CD14-positive monocyte (primary cell): ENCODE results near the gene SNX30. TPM values are rescaled to one million over a fixed set of nuclear protein-coding genes. Genes with fewer than 3 reads are reported as not detected.

Experiments used
- DNase-seq, 3 donors: peaks; one replicate each; pipeline ENCODE4 v3.0.0-alpha.2; 2011 to 2022
- H2AFZ ChIP-seq: 2 replicates; pipeline ENCODE4 v1.6.0; 2012; ENCODE audit warnings: mild to moderate bottlenecking, low read depth, low read length, inconsistent platforms; ENCODE audit not compliant: insufficient read depth, poor library complexity, severe bottlenecking
- H3K27ac ChIP-seq, 2 donors: 1 replicate in 1 of 2; 2 replicates in 1 of 2; pipeline ENCODE4 v1.5.1; 2012 to 2013; ENCODE audit warnings: low read length in 2 of 2, control low read depth in 1 of 2, inconsistent platforms in 1 of 2, low read depth in 1 of 2, mild to moderate bottlenecking in 1 of 2
- H3K27me3 ChIP-seq, 2 donors: one replicate each; pipeline versions ENCODE4 v1.6.0 to v1.6.1; 2011 to 2013; ENCODE audit warnings: low read length in 2 of 2; ENCODE audit not compliant: control insufficient read depth in 2 of 2, insufficient read depth in 2 of 2
- H3K36me3 ChIP-seq, 2 donors: replicated peaks in 1 of 2; 1 replicate in 1 of 2; 2 replicates in 1 of 2; pipeline versions ENCODE4 v1.5.1 to v1.6.1; 2012 to 2013; ENCODE audit warnings: low read length in 2 of 2, control low read depth in 1 of 2, inconsistent platforms in 1 of 2, mild to moderate bottlenecking in 1 of 2; ENCODE audit not compliant: insufficient read depth in 2 of 2, control insufficient read depth in 1 of 2
- H3K4me1 ChIP-seq, 2 donors: 1 replicate in 1 of 2; 2 replicates in 1 of 2; pipeline versions ENCODE4 v1.5.1 to v1.6.1; 2012 to 2013; ENCODE audit warnings: low read length in 2 of 2, control low read depth in 1 of 2, inconsistent platforms in 1 of 2, mild to moderate bottlenecking in 1 of 2, moderate library complexity in 1 of 2; ENCODE audit not compliant: insufficient read depth in 2 of 2, control insufficient read depth in 1 of 2
- H3K4me2 ChIP-seq: replicated peaks from 2 replicates; pipeline ENCODE3; 2012; ENCODE audit warnings: low read length, moderate library complexity, mild to moderate bottlenecking; ENCODE audit not compliant: poor library complexity, severe bottlenecking; ENCODE audit errors: extremely low read depth
- H3K4me3 ChIP-seq, 3 experiments: fragments of 200-600 bp in 1 of 3; sonication (generic) in 1 of 3; replicated peaks in 1 of 3; 1 replicate in 2 of 3; 2 replicates in 1 of 3; pipeline ENCODE4 v1.5.1; 2011 to 2013; ENCODE audit warnings: low read length in 3 of 3, mild to moderate bottlenecking in 3 of 3, control low read depth in 2 of 3, low read depth in 2 of 3, inconsistent platforms in 1 of 3, moderate library complexity in 1 of 3
- H3K79me2 ChIP-seq: 2 replicates; pipeline ENCODE4 v1.6.0; 2012; ENCODE audit warnings: mild to moderate bottlenecking, control low read depth, inconsistent platforms, low read length, moderate library complexity; ENCODE audit not compliant: insufficient read depth
- H3K9ac ChIP-seq: 2 replicates; pipeline ENCODE4 v1.6.0; 2017; ENCODE audit warnings: low read length, mild to moderate bottlenecking; ENCODE audit not compliant: insufficient read depth, poor library complexity, severe bottlenecking
- H3K9me3 ChIP-seq, 2 donors: replicated peaks in 1 of 2; 1 replicate in 1 of 2; 2 replicates in 1 of 2; pipeline versions ENCODE4 v1.5.1 to v1.6.1; 2012 to 2013; ENCODE audit warnings: low read length in 2 of 2, control low read depth in 1 of 2; ENCODE audit not compliant: control insufficient read depth in 1 of 2, insufficient read depth in 1 of 2
- H4K20me1 ChIP-seq: 2 replicates; pipeline ENCODE4 v1.6.0; 2012; ENCODE audit warnings: mild to moderate bottlenecking, low read length, control low read depth, moderate library complexity; ENCODE audit not compliant: insufficient read depth
- H3K27ac Mint-ChIP-seq, 7 donors: one replicate each; pipeline ENCODE4 v1.8.0; 2020; ENCODE audit warnings: mild to moderate bottlenecking in 7 of 7, mixed read lengths in 7 of 7, moderate library complexity in 6 of 7, inconsistent platforms in 2 of 7
- H3K27me3 Mint-ChIP-seq, 3 donors: one replicate each; pipeline ENCODE4 v1.8.0; 2021 to 2022; ENCODE audit warnings: low read depth in 3 of 3, mild to moderate bottlenecking in 3 of 3, mixed read lengths in 3 of 3, moderate library complexity in 3 of 3, inconsistent platforms in 1 of 3
- H3K36me3 Mint-ChIP-seq, 2 donors: one replicate each; pipeline ENCODE4 v1.8.0; 2020; ENCODE audit warnings: mixed read lengths in 2 of 2, inconsistent platforms in 1 of 2, mild to moderate bottlenecking in 1 of 2
- H3K4me1 Mint-ChIP-seq: one replicate; pipeline ENCODE4 v1.8.0; 2020; ENCODE audit warnings: mild to moderate bottlenecking, mixed read lengths
- H3K4me3 Mint-ChIP-seq, 2 donors: one replicate each; pipeline ENCODE4 v1.8.0; 2020; ENCODE audit warnings: mild to moderate bottlenecking in 2 of 2, mixed read lengths in 2 of 2, moderate library complexity in 1 of 2
- H3K9me3 Mint-ChIP-seq, 7 donors: one replicate each; pipeline ENCODE4 v1.8.0; 2020 to 2022; ENCODE audit warnings: mixed read lengths in 7 of 7, mild to moderate bottlenecking in 6 of 7, moderate library complexity in 6 of 7, inconsistent platforms in 2 of 7
- WGBS: methylation state at CpG from one replicate; pipeline ENCODE4 v1.1.5; 2013; ENCODE audit warnings: missing lambda C conversion rate; ENCODE audit not compliant: insufficient coverage; 5-methylcytosine and 5-hydroxymethylcytosine counted together
- intact Hi-C, 2 donors: fragments of 100-400 bp; cut with micrococcal nuclease; formaldehyde crosslinking; loops; one replicate each; pipeline versions ENCODE4 v1.15.0 to v1.15.1; 2023
- polyA plus RNA-seq, 3 donors: library from polyadenylated mRNA; depleted of rRNA in 1 of 3; unstranded in 2 of 3; stranded (reverse) in 1 of 3; fragments of 300-500 nt in 2 of 3; fragments of >200 nt in 1 of 3; fragmentation: Illumina TruSeq in 2 of 3; gene quantifications; 1 replicate in 2 of 3; 2 replicates in 1 of 3; pipeline ENCODE4 v1.2.3, GENCODE V29; 2012 to 2021
- TF ChIP-seq, protein P1 (sequence below): fragments of 200-600 bp; IDR thresholded peaks from one replicate; pipeline ENCODE4 v1.8.0; 2022; ENCODE audit warnings: antibody characterized with exemption, mild to moderate bottlenecking

The SNX30 gene
- polyA plus RNA-seq, 3 donors = 10.3 to 31.3 (median 10.4) TPM

DNA sequence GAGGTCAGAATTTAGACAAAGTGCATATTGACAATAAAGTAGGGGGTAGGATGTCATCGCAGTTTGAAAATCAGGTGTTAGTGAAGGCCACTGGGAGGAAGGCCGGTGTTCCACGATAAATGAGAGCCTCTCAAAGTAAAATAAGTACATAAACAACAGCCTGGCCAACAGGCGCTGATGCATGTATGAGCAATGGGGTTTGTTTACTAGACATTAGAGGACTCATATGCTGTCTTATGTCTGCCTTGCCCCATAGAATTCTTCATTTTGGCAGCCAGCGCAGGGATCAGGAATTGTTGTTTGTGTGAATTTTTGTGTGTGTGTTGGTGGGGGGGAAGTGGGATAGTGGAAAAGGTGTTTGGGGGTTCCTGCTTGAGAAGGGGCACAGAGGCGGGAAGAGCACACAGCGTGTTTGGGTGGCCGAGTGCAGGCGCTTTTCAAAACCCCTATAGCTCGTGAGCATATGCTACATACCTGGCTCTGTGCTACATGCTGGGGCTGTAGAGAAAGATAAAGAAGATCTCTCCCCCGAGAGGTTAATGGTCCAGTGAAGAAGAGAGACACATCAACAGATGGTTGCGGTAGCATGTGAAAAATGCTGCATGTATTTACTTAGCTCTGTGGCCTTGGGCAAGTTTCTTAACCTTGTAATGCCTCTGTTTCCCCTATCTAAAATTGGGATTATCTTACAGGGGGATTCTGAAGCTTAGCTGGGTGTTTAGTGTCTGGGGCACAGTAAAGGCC, 11.5 kb downstream of the SNX30 start:
- Histone ChIP-seq H3K27ac (no peak overlapping the region), H3K79me2 (peaks cover 96% of the 10 kb centered on the region), H3K4me1 (peaks cover 12 to 16% of the 10 kb centered on the region in 2 donors), H3K27me3 (no peaks in the 10 kb centered on the region), H2AFZ (no peak overlapping the region), H3K4me3 (no peak overlapping the region), H3K4me2 (no peak overlapping the region), H3K9me3 (no peaks in the 10 kb centered on the region), H3K9ac (no peak overlapping the region), H3K36me3 (peaks cover 0 to 12% of the 10 kb centered on the region in 2 donors), H4K20me1 (peaks cover 99% of the 10 kb centered on the region)
- Mint-ChIP-seq H3K4me1 (peaks cover 46% of the 10 kb centered on the region), H3K27me3 (peaks cover 0 to 2% (median 2%) of the 10 kb centered on the region in 3 donors), H3K4me3 (no peak overlapping the region), H3K9me3 (peaks cover 0 to 8% (median 6%) of the 10 kb centered on the region in 7 donors), H3K36me3 (peaks cover 21 to 30% of the 10 kb centered on the region in 2 donors), H3K27ac (peak overlapping the region in 2 of 7 donors; percentile 27 to 32)
- TF ChIP-seq, protein P1, sequence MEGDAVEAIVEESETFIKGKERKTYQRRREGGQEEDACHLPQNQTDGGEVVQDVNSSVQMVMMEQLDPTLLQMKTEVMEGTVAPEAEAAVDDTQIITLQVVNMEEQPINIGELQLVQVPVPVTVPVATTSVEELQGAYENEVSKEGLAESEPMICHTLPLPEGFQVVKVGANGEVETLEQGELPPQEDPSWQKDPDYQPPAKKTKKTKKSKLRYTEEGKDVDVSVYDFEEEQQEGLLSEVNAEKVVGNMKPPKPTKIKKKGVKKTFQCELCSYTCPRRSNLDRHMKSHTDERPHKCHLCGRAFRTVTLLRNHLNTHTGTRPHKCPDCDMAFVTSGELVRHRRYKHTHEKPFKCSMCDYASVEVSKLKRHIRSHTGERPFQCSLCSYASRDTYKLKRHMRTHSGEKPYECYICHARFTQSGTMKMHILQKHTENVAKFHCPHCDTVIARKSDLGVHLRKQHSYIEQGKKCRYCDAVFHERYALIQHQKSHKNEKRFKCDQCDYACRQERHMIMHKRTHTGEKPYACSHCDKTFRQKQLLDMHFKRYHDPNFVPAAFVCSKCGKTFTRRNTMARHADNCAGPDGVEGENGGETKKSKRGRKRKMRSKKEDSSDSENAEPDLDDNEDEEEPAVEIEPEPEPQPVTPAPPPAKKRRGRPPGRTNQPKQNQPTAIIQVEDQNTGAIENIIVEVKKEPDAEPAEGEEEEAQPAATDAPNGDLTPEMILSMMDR = no peak
- DNase-seq = no peak
- intact Hi-C loops = no loop called here
- WGBS = 100% methylated on average over 7 of the region's 12 CpGs

DNA sequence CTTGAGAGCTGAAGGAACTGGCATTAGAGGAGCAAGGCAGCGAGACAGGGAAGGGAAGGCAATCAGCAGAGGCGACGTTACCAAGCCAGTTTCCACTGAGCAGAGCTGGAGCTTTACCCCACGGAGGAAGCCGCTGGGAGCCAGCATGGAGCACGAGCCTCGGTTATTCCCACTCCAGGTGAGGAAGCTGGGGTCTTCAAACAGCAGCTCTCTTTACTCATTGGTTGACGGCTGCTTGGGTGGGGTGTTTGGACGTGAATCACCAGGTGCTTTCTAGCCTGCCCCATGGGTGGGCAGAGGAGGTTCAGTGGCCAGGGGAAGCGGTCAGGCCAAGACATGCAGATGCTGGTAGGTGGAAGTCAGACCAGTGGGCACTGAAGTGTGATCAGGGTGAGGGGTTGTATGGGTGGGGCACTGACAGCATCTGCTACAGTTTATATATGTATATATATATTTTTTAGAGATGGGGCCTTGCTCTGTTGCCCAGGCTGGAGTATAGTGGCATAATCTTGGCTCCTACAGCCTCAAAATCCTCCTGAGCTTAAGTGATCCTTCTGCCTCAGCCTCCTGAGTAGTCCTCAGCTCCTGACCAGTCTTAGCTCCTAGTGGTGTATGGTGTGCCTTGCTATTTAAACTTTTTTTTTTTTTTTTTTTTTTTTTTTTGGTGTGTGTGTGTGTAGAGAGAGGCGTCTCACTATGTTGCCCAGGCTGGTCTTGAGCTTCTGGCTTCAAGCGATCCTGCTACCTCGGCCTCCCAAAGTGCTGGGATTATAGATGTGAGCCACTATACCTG, 12.4 kb downstream of the SNX30 start:
- Mint-ChIP-seq H3K36me3 (peaks cover 22 to 27% of the 10 kb centered on the region in 2 donors), H3K9me3 (peaks cover 0 to 7% (median 6%) of the 10 kb centered on the region in 7 donors), H3K27me3 (peaks cover 0 to 2% (median 2%) of the 10 kb centered on the region in 3 donors), H3K4me1 (peaks cover 38% of the 10 kb centered on the region), H3K4me3 (no peak overlapping the region), H3K27ac (peak overlapping the region in 1 of 7 donors; percentile 81)
- Histone ChIP-seq H3K27ac (no peak overlapping the region), H2AFZ (no peak overlapping the region), H3K79me2 (peaks cover 96% of the 10 kb centered on the region), H3K4me3 (no peak overlapping the region), H4K20me1 (peaks cover 99% of the 10 kb centered on the region), H3K36me3 (peaks cover 0 to 14% of the 10 kb centered on the region in 2 donors), H3K9me3 (no peaks in the 10 kb centered on the region), H3K4me1 (peaks cover 4 to 7% of the 10 kb centered on the region in 2 donors), H3K9ac (no peak overlapping the region), H3K27me3 (no peaks in the 10 kb centered on the region), H3K4me2 (no peak overlapping the region)
- WGBS = 93% methylated on average over 11 of the region's 13 CpGs
- TF ChIP-seq, protein P1 = no peak
- intact Hi-C loops = no loop called here
- no peak for DNase-seq
